ENCODE measurements around the gene SLN. TPM values are rescaled to one million over a fixed set of nuclear protein-coding genes. Genes with fewer than 3 reads are reported as not detected.

Gene SLN
- total RNA-seq, 4 donors from 2014 or later, result 2.0 to 2.3 TPM; not detected in 2

- TF ChIP-seq POLR2A (IDR thresholded peaks at IDR 0.05) (no peak), CTCF (IDR thresholded peaks at IDR 0.05) (no peak)
Observed at GRCh38 chr11:107733518-107733917, 21.7 kb upstream of the SLN start.

GRCh38 chr11:107732689-107733051 lies 20.8 kb upstream of the SLN start:
- Histone ChIP-seq H3K4me1 (no peaks in the 10 kb centered on the region), H3K27me3 (no peaks in the 10 kb centered on the region), H3K9me3 (no peaks in the 10 kb centered on the region), H3K27ac (no peak overlapping the region), H3K4me3 (no peak overlapping the region), H3K36me3 (no peaks in the 10 kb centered on the region)
- DNase-seq, result no peak
- intact Hi-C loops (cut with DNase I; ENCODE audit: low total_unique reads), result no loop called here
- TF ChIP-seq CTCF (IDR thresholded peaks at IDR 0.05) (no peak), POLR2A (IDR thresholded peaks at IDR 0.05) (no peak)

More at GRCh38 chr11:107733518-107733917, 21.7 kb upstream of the SLN start:
- Histone ChIP-seq H3K4me3 (no peak overlapping the region), H3K36me3 (no peaks in the 10 kb centered on the region), H3K27ac (no peak overlapping the region), H3K9me3 (no peaks in the 10 kb centered on the region), H3K27me3 (no peaks in the 10 kb centered on the region), H3K4me1 (no peaks in the 10 kb centered on the region)
- DNase-seq, result no peak
- intact Hi-C loops (cut with DNase I; ENCODE audit: low total_unique reads), result no loop called here

DNA sequence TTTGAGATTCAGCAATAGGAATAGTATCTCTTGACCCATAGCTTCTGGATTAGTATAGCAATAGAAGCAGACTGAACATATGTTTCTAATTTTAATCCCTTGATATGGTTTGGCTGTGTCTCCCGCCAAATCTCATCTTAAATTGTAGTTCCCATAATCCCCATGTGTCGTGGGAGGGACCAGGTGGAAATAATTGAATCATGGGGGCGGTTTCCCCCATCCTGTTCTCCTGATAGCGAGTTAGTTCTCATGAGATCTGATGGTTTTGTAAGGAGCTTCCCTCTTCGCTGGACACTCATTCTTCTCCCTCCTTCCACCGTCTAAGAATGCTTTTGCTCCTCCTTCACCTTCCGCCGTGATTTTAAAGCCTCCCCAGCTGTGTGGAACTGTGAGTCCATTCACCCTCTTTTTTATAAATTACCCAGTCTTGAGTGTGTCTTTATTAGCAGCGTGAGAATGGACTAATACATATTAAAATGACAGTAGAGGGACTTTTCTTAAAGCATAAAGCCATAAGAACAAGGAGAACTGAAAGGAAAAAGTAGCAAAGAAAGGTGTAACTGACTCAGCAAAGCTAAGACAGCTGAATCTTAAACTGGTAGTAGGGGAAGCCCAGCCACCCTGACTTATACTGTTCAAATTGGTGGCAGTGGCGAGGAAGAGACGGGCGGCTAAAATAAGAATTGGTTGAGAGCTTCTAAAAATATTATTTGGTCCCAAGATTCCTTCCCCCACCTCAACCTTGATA lies 20.3 kb upstream of the SLN start:
- intact Hi-C loops (cut with DNase I; ENCODE audit: low total_unique reads), result no loop called here
- no peak for DNase-seq
- H3K4me3 ChIP-seq, result no peak overlapping the region
- no peaks in the 10 kb centered on the region for H3K27me3 ChIP-seq
- H3K36me3 ChIP-seq, result no peaks in the 10 kb centered on the region
- H3K4me1 ChIP-seq, result no peaks in the 10 kb centered on the region
- no peak overlapping the region for H3K27ac ChIP-seq
- H3K9me3 ChIP-seq, result no peaks in the 10 kb centered on the region
- TF ChIP-seq POLR2A (IDR thresholded peaks at IDR 0.05) (no peak), CTCF (IDR thresholded peaks at IDR 0.05) (no peak)

GRCh38 chr11:107722662-107723061 lies 10.8 kb upstream of the SLN start:
- no peak for DNase-seq
- H3K9me3 ChIP-seq, result no peaks in the 10 kb centered on the region
- intact Hi-C loops (cut with DNase I; ENCODE audit: low total_unique reads), result no loop called here
- H3K27ac ChIP-seq, result no peak overlapping the region
- H3K27me3 ChIP-seq, result no peaks in the 10 kb centered on the region
- TF ChIP-seq CTCF (IDR thresholded peaks at IDR 0.05) (no peak), POLR2A (IDR thresholded peaks at IDR 0.05) (no peak)
- H3K4me1 ChIP-seq, result no peaks in the 10 kb centered on the region
- H3K4me3 ChIP-seq, result no peak overlapping the region
- no peaks in the 10 kb centered on the region for H3K36me3 ChIP-seq

- no peak overlapping the region for H3K27ac ChIP-seq
- H3K9me3 ChIP-seq, result no peaks in the 10 kb centered on the region
- DNase-seq, result no peak
- intact Hi-C loops (cut with DNase I; ENCODE audit: low total_unique reads), result no loop called here
- H3K4me3 ChIP-seq, result no peak overlapping the region
- H3K36me3 ChIP-seq, result no peaks in the 10 kb centered on the region
- TF ChIP-seq CTCF (IDR thresholded peaks at IDR 0.05) (no peak), POLR2A (IDR thresholded peaks at IDR 0.05) (no peak)
- H3K4me1 ChIP-seq, result no peaks in the 10 kb centered on the region
- H3K27me3 ChIP-seq, result no peaks in the 10 kb centered on the region
Observed at GRCh38 chr11:107721207-107721606, 9.4 kb upstream of the SLN start.
